A549 treated with RU486 at 1 μM for 4 hours (cell line): ENCODE results near the gene GTPBP8. TPM values are rescaled to one million over a fixed set of nuclear protein-coding genes. Genes with fewer than 3 reads are reported as not detected.

Experiments
- total RNA-seq: library from RNA; stranded (reverse); fragments of 200-300 nt; extraction: Qiagen RNA extraction; gene quantifications from 5 replicates; pipeline ENCODE4 v1.2.3, GENCODE V29; 2022; ENCODE audit warnings: low read depth

Gene GTPBP8
- total RNA-seq: 10.0 to 17.0 TPM (median 16.1 TPM) in 5 replicates

DNA sequence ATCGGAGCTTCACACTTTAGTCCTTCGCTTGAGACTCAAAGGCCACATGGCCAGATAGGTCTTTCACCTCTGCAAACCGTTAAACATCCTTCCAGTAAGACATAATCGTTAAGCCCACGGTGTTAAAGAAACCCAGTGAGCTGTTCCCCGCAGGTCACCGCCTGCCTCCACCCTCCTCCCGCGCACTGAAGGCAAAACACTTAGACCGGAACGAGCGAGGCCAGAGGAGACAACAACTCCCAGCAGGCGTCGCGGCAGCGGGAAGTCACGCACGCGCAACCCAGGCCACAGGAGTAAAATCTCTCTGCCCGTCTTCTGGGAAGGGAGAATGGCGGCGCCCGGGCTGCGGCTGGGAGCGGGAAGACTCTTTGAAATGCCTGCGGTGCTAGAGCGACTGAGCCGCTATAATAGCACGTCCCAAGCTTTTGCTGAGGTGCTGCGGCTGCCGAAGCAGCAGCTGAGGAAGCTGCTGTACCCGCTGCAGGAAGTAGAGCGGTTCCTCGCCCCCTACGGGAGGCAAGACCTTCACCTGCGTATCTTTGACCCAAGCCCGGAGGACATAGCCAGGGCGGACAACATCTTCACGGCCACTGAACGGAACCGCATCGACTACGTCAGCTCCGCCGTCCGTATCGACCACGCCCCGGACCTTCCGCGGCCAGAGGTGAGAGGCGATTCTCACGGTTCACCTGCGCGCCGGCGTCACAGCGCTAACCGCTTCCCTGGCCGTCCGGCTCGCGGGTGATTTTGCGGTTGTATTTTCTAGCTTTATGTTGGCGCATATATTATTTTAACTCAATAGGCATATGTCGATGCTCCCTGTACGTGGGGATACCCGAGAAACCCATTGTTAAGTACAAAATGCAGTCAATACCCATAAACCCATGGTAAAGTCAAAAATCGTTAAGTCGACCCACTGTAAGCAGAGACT lies at the start of gene GTPBP8:
Gene GTPBP8 (plus strand): TSS at position 313 of the 931 bp plus-strand sequence. CDS start 16 bp downstream, at position 329.

DNA sequence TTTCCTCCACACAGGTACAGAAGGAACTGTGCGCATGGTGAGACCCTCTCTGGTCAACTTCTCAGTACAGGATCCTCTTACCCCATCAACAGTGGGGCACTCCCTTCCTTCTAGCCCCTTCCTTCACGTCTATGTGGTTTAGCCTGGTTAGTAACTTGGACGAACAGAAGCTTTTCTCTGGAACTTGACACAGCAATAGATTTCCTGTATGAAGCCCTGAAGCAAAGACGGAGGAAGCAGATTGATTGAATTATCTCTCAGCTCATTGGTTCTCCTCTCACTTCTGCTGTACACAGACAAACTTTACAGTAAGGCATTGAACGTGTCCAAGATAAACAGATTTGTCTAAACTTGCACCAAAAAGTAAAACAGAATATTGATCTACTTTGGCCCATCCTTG lies 15.9 kb upstream of the GTPBP8 start, which contains the start of gene CD200R1:
Gene CD200R1 (minus strand): TSS at position 210 of the 400 bp plus-strand sequence. CDS start 246 bp downstream, outside the sequence.

Other genes with a start within 250 kb of the GTPBP8 start
- not detected in 5 replicates for gene CD200R1L, start 144.1 kb upstream of the GTPBP8 start, total RNA-seq
- 0.08 to 0.10 TPM (median 0.08 TPM) in 4 of 5 replicates, not detected in the other for gene CD200R1, start 15.9 kb upstream of the GTPBP8 start, total RNA-seq
- 5.2 to 8.2 TPM (median 7.3 TPM) in 5 replicates for gene BOC, start 220.6 kb downstream of the GTPBP8 start, total RNA-seq